ENCODE data around the gene TYW1B. TPM values are rescaled to one million over a fixed set of nuclear protein-coding genes. Genes with fewer than 3 reads are reported as not detected.
"Not testable (repeated sequence)": the region's sequence is repeated elsewhere in the genome, so short reads cannot be mapped to it uniquely, and the experiment has no call there.

TYW1B gene
- total RNA-seq, 1 experiment from 2014 or later: 2.6 TPM

GRCh38 chr7:72817661-72818060 lies 10.3 kb downstream of the TYW1B start:
- H3K4me1 ChIP-seq (ENCODE audit: insufficient read depth, low read length, poor library complexity, severe bottlenecking); BruUV-seq (replicated peaks); H3K36me3 ChIP-seq (ENCODE audit: insufficient read depth, low read length, poor library complexity, severe bottlenecking); H3K27ac ChIP-seq (ENCODE audit: low read depth, low read length, poor library complexity, severe bottlenecking); POLR2A ChIA-PET (ENCODE audit: low non-redundant PET); H3K9me3 ChIP-seq (ENCODE audit: low read depth, low read length, poor library complexity, severe bottlenecking); H3K4me3 ChIP-seq (ENCODE audit: low read depth, low read length, poor library complexity, severe bottlenecking); H3K27me3 ChIP-seq (replicated peaks; ENCODE audit: insufficient read depth, low read depth, low read length, poor library complexity): not testable (repeated sequence)
- CTCF ChIA-PET: interaction anchor here (0.7 kb wide), 1 partner anchor 528 kb away, joined by 4 read pairs; no protein-coding TSS in a partner anchor
- intact Hi-C loops (cut with micrococcal nuclease; ENCODE audit: unreplicated experiment): loop anchor here (5.0 kb wide), 1 partner anchor 100 kb away; no protein-coding TSS in a partner anchor
- DNase-seq (ENCODE audit: low spot score): peak; percentile 36

- BruUV-seq (replicated peaks); H3K4me1 ChIP-seq (ENCODE audit: insufficient read depth, low read length, poor library complexity, severe bottlenecking); POLR2A ChIA-PET (ENCODE audit: low non-redundant PET): not testable (repeated sequence)
These were observed 11.4 kb downstream of the TYW1B start for GRCh38 chr7:72816370-72817157.

DNA sequence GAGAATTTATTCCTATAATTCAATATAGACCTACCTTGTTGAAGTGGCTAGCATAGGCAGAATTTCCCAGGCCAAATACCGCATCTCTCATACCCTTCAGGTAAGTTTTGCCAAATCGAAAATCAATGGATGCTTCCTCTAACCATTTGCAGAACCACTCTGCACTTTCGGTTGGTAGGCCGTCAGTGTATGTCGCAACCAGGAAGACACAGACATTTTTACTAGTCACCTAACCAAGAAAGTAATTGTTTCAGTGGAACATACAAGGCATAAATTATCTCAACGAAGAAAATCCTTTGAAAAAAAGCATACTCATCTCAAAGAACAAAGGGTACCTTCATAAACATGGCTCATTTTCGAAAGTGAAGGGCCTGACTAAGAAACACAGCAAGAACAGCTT lies 17.6 kb downstream of the TYW1B start:
- H3K36me3 ChIP-seq (ENCODE audit: insufficient read depth, low read length, poor library complexity, severe bottlenecking); H3K27ac ChIP-seq (ENCODE audit: low read depth, low read length, poor library complexity, severe bottlenecking); DNase-seq (ENCODE audit: low spot score); H3K9me3 ChIP-seq (ENCODE audit: low read depth, low read length, poor library complexity, severe bottlenecking); H3K4me1 ChIP-seq (ENCODE audit: insufficient read depth, low read length, poor library complexity, severe bottlenecking); intact Hi-C loops (cut with micrococcal nuclease; ENCODE audit: unreplicated experiment); CTCF ChIA-PET; H3K4me3 ChIP-seq (ENCODE audit: low read depth, low read length, poor library complexity, severe bottlenecking); BruUV-seq (replicated peaks); H3K27me3 ChIP-seq (replicated peaks; ENCODE audit: insufficient read depth, low read depth, low read length, poor library complexity); POLR2A ChIA-PET (ENCODE audit: low non-redundant PET): not testable (repeated sequence)

More at GRCh38 chr7:72816370-72817157, 11.4 kb downstream of the TYW1B start:
- H3K27me3 ChIP-seq (replicated peaks; ENCODE audit: insufficient read depth, low read depth, low read length, poor library complexity); H3K36me3 ChIP-seq (ENCODE audit: insufficient read depth, low read length, poor library complexity, severe bottlenecking); H3K4me3 ChIP-seq (ENCODE audit: low read depth, low read length, poor library complexity, severe bottlenecking); CTCF ChIA-PET; H3K9me3 ChIP-seq (ENCODE audit: low read depth, low read length, poor library complexity, severe bottlenecking); H3K27ac ChIP-seq (ENCODE audit: low read depth, low read length, poor library complexity, severe bottlenecking); DNase-seq (ENCODE audit: low spot score): not testable (repeated sequence)
- intact Hi-C loops (cut with micrococcal nuclease; ENCODE audit: unreplicated experiment): loop anchor here (5.0 kb wide), 1 partner anchor 101 kb away; no protein-coding TSS in a partner anchor

- H3K27me3 ChIP-seq (replicated peaks; ENCODE audit: insufficient read depth, low read depth, low read length, poor library complexity); CTCF ChIA-PET; DNase-seq (ENCODE audit: low spot score): not testable (repeated sequence)
These were observed 19.5 kb downstream of the TYW1B start for GRCh38 chr7:72808511-72808910.

GRCh38 chr7:72806851-72807250 lies 21.1 kb downstream of the TYW1B start:
- CTCF ChIA-PET; BruUV-seq (replicated peaks); POLR2A ChIA-PET (ENCODE audit: low non-redundant PET); H3K4me3 ChIP-seq (ENCODE audit: low read depth, low read length, poor library complexity, severe bottlenecking); intact Hi-C loops (cut with micrococcal nuclease; ENCODE audit: unreplicated experiment); DNase-seq (ENCODE audit: low spot score); H3K36me3 ChIP-seq (ENCODE audit: insufficient read depth, low read length, poor library complexity, severe bottlenecking); H3K27ac ChIP-seq (ENCODE audit: low read depth, low read length, poor library complexity, severe bottlenecking); H3K4me1 ChIP-seq (ENCODE audit: insufficient read depth, low read length, poor library complexity, severe bottlenecking); H3K27me3 ChIP-seq (replicated peaks; ENCODE audit: insufficient read depth, low read depth, low read length, poor library complexity); H3K9me3 ChIP-seq (ENCODE audit: low read depth, low read length, poor library complexity, severe bottlenecking): not testable (repeated sequence)

More at GRCh38 chr7:72808511-72808910, 19.5 kb downstream of the TYW1B start:
- POLR2A ChIA-PET (ENCODE audit: low non-redundant PET); H3K9me3 ChIP-seq (ENCODE audit: low read depth, low read length, poor library complexity, severe bottlenecking); intact Hi-C loops (cut with micrococcal nuclease; ENCODE audit: unreplicated experiment); H3K36me3 ChIP-seq (ENCODE audit: insufficient read depth, low read length, poor library complexity, severe bottlenecking); H3K4me3 ChIP-seq (ENCODE audit: low read depth, low read length, poor library complexity, severe bottlenecking); BruUV-seq (replicated peaks); H3K27ac ChIP-seq (ENCODE audit: low read depth, low read length, poor library complexity, severe bottlenecking); H3K4me1 ChIP-seq (ENCODE audit: insufficient read depth, low read length, poor library complexity, severe bottlenecking): not testable (repeated sequence)
